ENCODE data around the gene WWOX. TPM values are rescaled to one million over a fixed set of nuclear protein-coding genes. Genes with fewer than 3 reads are reported as not detected.
A peak's percentile ranks its signal among the peaks of the same experiment; 100 is the strongest.

Gene WWOX
- total and polyA plus RNA-seq, 4 donors: 5.4 to 61.5 (median 18.4) TPM

GRCh38 chr16:78435260-78435659 is 335.8 kb downstream of the WWOX start:
- peaks cover 0 to 2% (median under 1%) of the 10 kb centered on the region in 4 donors for H3K36me3 ChIP-seq (ENCODE audit: control insufficient read depth in 4 of 4, insufficient read depth in 4 of 4, low read length in 4 of 4)
- no peak for ATAC-seq (ENCODE audit: insufficient read depth, low FRiP score)
- H3K27ac ChIP-seq (ENCODE audit: low read depth in 1 of 2, low read length in 1 of 2): no peak overlapping the region
- no peak overlapping the region for H3K9ac ChIP-seq (ENCODE audit: insufficient read depth in 1 of 2, low read length in 2 of 2)
- H3K27me3 ChIP-seq (ENCODE audit: control insufficient read depth in 3 of 3, insufficient read depth in 3 of 3, low read length in 2 of 3): no peaks in the 10 kb centered on the region
- no peak for TF ChIP-seq CTCF (IDR thresholded peaks at IDR 0.05; ENCODE audit: control extremely low read depth, extremely low read depth)
- 92 to 98% methylated on average over 4 of the region's 4 CpGs for WGBS, 2 donors
- H3K9me3 ChIP-seq (ENCODE audit: control insufficient read depth in 4 of 4, insufficient read depth in 3 of 4, low read length in 3 of 4): no peaks in the 10 kb centered on the region
- H3K4me3 ChIP-seq: no peak overlapping the region
- no peaks in the 10 kb centered on the region for H3K4me1 ChIP-seq (ENCODE audit: control insufficient read depth in 5 of 5, insufficient read depth in 5 of 5, low read length in 5 of 5)
- DNase-seq: no peak

- no peak overlapping the region for H3K27ac ChIP-seq (ENCODE audit: low read depth in 1 of 2, low read length in 1 of 2)
- H3K9ac ChIP-seq (ENCODE audit: insufficient read depth in 1 of 2, low read length in 2 of 2): no peak overlapping the region
- H3K27me3 ChIP-seq (ENCODE audit: control insufficient read depth in 3 of 3, insufficient read depth in 3 of 3, low read length in 2 of 3): no peaks in the 10 kb centered on the region
- H3K9me3 ChIP-seq (ENCODE audit: control insufficient read depth in 4 of 4, insufficient read depth in 3 of 4, low read length in 3 of 4): no peaks in the 10 kb centered on the region
- no peaks in the 10 kb centered on the region for H3K4me1 ChIP-seq (ENCODE audit: control insufficient read depth in 5 of 5, insufficient read depth in 5 of 5, low read length in 5 of 5)
- no peak for TF ChIP-seq CTCF (IDR thresholded peaks at IDR 0.05; ENCODE audit: control extremely low read depth, extremely low read depth)
- ATAC-seq (ENCODE audit: insufficient read depth, low FRiP score): no peak
- 94% methylated on average over 10 of the region's 10 CpGs for WGBS, 2 donors
- H3K4me3 ChIP-seq: no peak overlapping the region
- DNase-seq: no peak
- peaks cover 0 to 2% (median under 1%) of the 10 kb centered on the region in 4 donors for H3K36me3 ChIP-seq (ENCODE audit: control insufficient read depth in 4 of 4, insufficient read depth in 4 of 4, low read length in 4 of 4)
Measured at GRCh38 chr16:78436023-78436422, 336.6 kb downstream of the WWOX start.

GRCh38 chr16:78436846-78437245 is 337.4 kb downstream of the WWOX start:
- Histone ChIP-seq H3K9me3 (ENCODE audit: control insufficient read depth in 4 of 4, insufficient read depth in 3 of 4, low read length in 3 of 4) (no peaks in the 10 kb centered on the region), H3K9ac (ENCODE audit: insufficient read depth in 1 of 2, low read length in 2 of 2) (no peak overlapping the region), H3K4me3 (no peak overlapping the region), H3K36me3 (ENCODE audit: control insufficient read depth in 4 of 4, insufficient read depth in 4 of 4, low read length in 4 of 4) (peaks cover 0 to 2% (median under 1%) of the 10 kb centered on the region in 4 donors), H3K27me3 (ENCODE audit: control insufficient read depth in 3 of 3, insufficient read depth in 3 of 3, low read length in 2 of 3) (no peaks in the 10 kb centered on the region), H3K4me1 (ENCODE audit: control insufficient read depth in 5 of 5, insufficient read depth in 5 of 5, low read length in 5 of 5) (no peaks in the 10 kb centered on the region), H3K27ac (ENCODE audit: low read depth in 1 of 2, low read length in 1 of 2) (no peak overlapping the region)
- DNase-seq: no peak
- no peak for TF ChIP-seq CTCF (IDR thresholded peaks at IDR 0.05; ENCODE audit: control extremely low read depth, extremely low read depth)
- no peak for ATAC-seq (ENCODE audit: insufficient read depth, low FRiP score)
- whole genome bisulfite sequencing, 2 donors: 77 to 82% methylated on average over 6 of the region's 6 CpGs

GRCh38 chr16:78437352-78437968 is 338.0 kb downstream of the WWOX start:
- WGBS, 2 donors: 51 to 54% methylated on average over 6 of the region's 6 CpGs
- H3K9ac ChIP-seq (ENCODE audit: insufficient read depth in 1 of 2, low read length in 2 of 2): no peak overlapping the region
- peaks cover 0 to 1% (median under 1%) of the 10 kb centered on the region in 4 donors for H3K36me3 ChIP-seq (ENCODE audit: control insufficient read depth in 4 of 4, insufficient read depth in 4 of 4, low read length in 4 of 4)
- no peaks in the 10 kb centered on the region for H3K9me3 ChIP-seq (ENCODE audit: control insufficient read depth in 4 of 4, insufficient read depth in 3 of 4, low read length in 3 of 4)
- H3K27me3 ChIP-seq (ENCODE audit: control insufficient read depth in 3 of 3, insufficient read depth in 3 of 3, low read length in 2 of 3): no peaks in the 10 kb centered on the region
- no peak overlapping the region for H3K27ac ChIP-seq (ENCODE audit: low read depth in 1 of 2, low read length in 1 of 2)
- TF ChIP-seq CTCF (IDR thresholded peaks at IDR 0.05; ENCODE audit: control extremely low read depth, extremely low read depth): peak; percentile 26
- no peak for ATAC-seq (ENCODE audit: insufficient read depth, low FRiP score)
- H3K4me1 ChIP-seq (ENCODE audit: control insufficient read depth in 5 of 5, insufficient read depth in 5 of 5, low read length in 5 of 5): no peaks in the 10 kb centered on the region
- DNase-seq: peak in 2 of 3 donors; percentile 24 to 43
- H3K4me3 ChIP-seq: no peak overlapping the region
